Measurements from ENCODE around the gene IPCEF1.

- TF ChIP-seq POLR2AphosphoS5 (IDR thresholded peaks at IDR 0.05; ENCODE audit: insufficient read depth in 1 of 2, low read depth in 1 of 2) (no peak), CTCF (IDR thresholded peaks at IDR 0.05) (no peak), POLR2A (IDR thresholded peaks at IDR 0.05) (no peak)
Measured at GRCh38 chr6:154159126-154159525, 197.5 kb downstream of the IPCEF1 start.
